HCT116 (cell line): ENCODE measurements around the gene SLCO2A1. TPM values are rescaled to one million over a fixed set of nuclear protein-coding genes. Genes with fewer than 3 reads are reported as not detected.

ENCODE experiments used
- ATAC-seq: fragments of 200-7000 bp; cut with Tn5 transposase; 2 replicates; pipeline ENCODE4 v1.9.1; 2020; ENCODE audit warnings: mild to moderate bottlenecking, moderate library complexity
- BruUV-seq: library from RNA; stranded (reverse); fragments of 400-500 nt; replicated peaks from 2 replicates; lab custom pipeline; 2021; lab: Mats Ljungman, UMichigan
- CTCF ChIA-PET: fragments of 300-600 bp; sonication (Branson Sonifier 250); formaldehyde crosslinking; loops from one replicate; lab custom pipeline; 2021; ENCODE audit warnings: antibody characterized with exemption; lab: Charles Lee
- POLR2A ChIA-PET: fragments of 300-600, 350-600 bp; sonication (Branson Sonifier 250); formaldehyde crosslinking; loops from one replicate; lab custom pipeline; 2021; ENCODE audit warnings: antibody characterized with exemption; lab: Charles Lee
- RAD21 ChIA-PET, 2 experiments: fragments of 300-600 bp; sonication (Branson Sonifier 250); formaldehyde crosslinking; loops; one replicate each; lab custom pipeline; 2023; ENCODE audit warnings: low total read pairs in 2 of 2; ENCODE audit not compliant: uncharacterized antibody in 2 of 2, unreplicated experiment in 2 of 2, low non-redundant PET in 1 of 2; lab: Charles Lee
- DNase-seq: peaks from one replicate; pipeline ENCODE4 v3.0.0-alpha.2; 2010; ENCODE audit warnings: low read depth, low spot score
- H2AFZ ChIP-seq: fragments of 200-600 bp; shearing (Covaris generic), sonication (generic); 2 replicates; pipeline ENCODE4 v1.6.1; 2017; ENCODE audit warnings: low read depth, mixed run types, mixed read lengths, antibody characterized with exemption, low read length; ENCODE audit not compliant: poor library complexity, severe bottlenecking
- H3K27ac ChIP-seq: 2 replicates; pipeline ENCODE4 v1.5.1; 2012; ENCODE audit warnings: low read depth, low read length
- H3K27me3 ChIP-seq: fragments of 200-600 bp; sonication (generic); 2 replicates; pipeline ENCODE4 v1.6.1; 2016; ENCODE audit warnings: mixed run types, low read length, mixed read lengths; ENCODE audit not compliant: insufficient read depth
- H3K36me3 ChIP-seq, 2 experiments: fragments of 200-500 bp in 1 of 2; fragments of 200-600 bp in 1 of 2; sonication (Bioruptor generic) in 1 of 2; sonication (generic) in 1 of 2; 2 replicates each; pipeline versions ENCODE4 v1.5.1 to v1.6.1; 2014 to 2016; ENCODE audit warnings: low read length in 2 of 2, inconsistent platforms in 1 of 2, mixed read lengths in 1 of 2, mixed run types in 1 of 2; ENCODE audit not compliant: insufficient read depth in 2 of 2, control insufficient read depth in 1 of 2
- H3K4me1 ChIP-seq, 2 experiments: fragments of 200-600 bp in 1 of 2; sonication (generic) in 1 of 2; 2 replicates each; pipeline versions ENCODE4 v1.5.1 to v1.6.1; 2012 to 2017; ENCODE audit warnings: low read length in 2 of 2, inconsistent platforms in 1 of 2, mild to moderate bottlenecking in 1 of 2, mixed read lengths in 1 of 2, mixed run types in 1 of 2, moderate library complexity in 1 of 2; ENCODE audit not compliant: insufficient read depth in 2 of 2, control insufficient read depth in 1 of 2
- H3K4me2 ChIP-seq: fragments of 200-600 bp; sonication (generic); 2 replicates; pipeline ENCODE4 v1.6.1; 2017; ENCODE audit warnings: mixed run types, low read length, mixed read lengths
- H3K4me3 ChIP-seq, 2 experiments: fragments of 200-600 bp in 1 of 2; sonication (generic) in 1 of 2; replicated peaks in 1 of 2; 2 replicates each; pipeline ENCODE4 v1.5.1; 2011 to 2016; ENCODE audit warnings: low read length in 2 of 2, control low read depth in 1 of 2, low read depth in 1 of 2, mild to moderate bottlenecking in 1 of 2, mixed read lengths in 1 of 2, mixed run types in 1 of 2
- H3K79me2 ChIP-seq: fragments of 200-600 bp; sonication (generic); 2 replicates; pipeline ENCODE4 v1.6.1; 2017; ENCODE audit warnings: mild to moderate bottlenecking, mixed run types, low read length, moderate library complexity, mixed read lengths; ENCODE audit not compliant: insufficient read depth
- H3K9ac ChIP-seq: fragments of 200-600 bp; sonication (generic); 2 replicates; pipeline ENCODE4 v1.6.1; 2016; ENCODE audit warnings: low read length, mixed read lengths
- H3K9me2 ChIP-seq: fragments of 200-600 bp; sonication (generic), shearing (Covaris generic); 2 replicates; pipeline ENCODE4 v1.6.1; 2017; ENCODE audit warnings: mixed run types, mild to moderate bottlenecking, moderate library complexity; ENCODE audit not compliant: insufficient read depth
- H3K9me3 ChIP-seq, 2 experiments: fragments of 200-500 bp in 1 of 2; fragments of 200-600 bp in 1 of 2; sonication (Bioruptor generic) in 1 of 2; sonication (generic) in 1 of 2; 2 replicates each; pipeline ENCODE4 v1.6.1; 2014 to 2017; ENCODE audit warnings: low read length in 2 of 2, mixed read lengths in 2 of 2, inconsistent platforms in 1 of 2, low read depth in 1 of 2, mild to moderate bottlenecking in 1 of 2, mixed run types in 1 of 2, moderate library complexity in 1 of 2; ENCODE audit not compliant: control insufficient read depth in 1 of 2, insufficient read depth in 1 of 2
- H4K20me1 ChIP-seq: fragments of 200-600 bp; sonication (generic), shearing (Covaris generic); 2 replicates; pipeline ENCODE4 v1.6.1; 2017; ENCODE audit warnings: mixed run types, mild to moderate bottlenecking, moderate library complexity; ENCODE audit not compliant: insufficient read depth
- EGR1 ChIP-seq: IDR thresholded peaks from 2 replicates; pipeline ENCODE4 v1.6.1; 2012; ENCODE audit warnings: low read depth
- ELF1 ChIP-seq: IDR thresholded peaks from 2 replicates; pipeline ENCODE4 v1.6.1; 2012; ENCODE audit warnings: low read depth, borderline replicate concordance
- EZH2phosphoT487 ChIP-seq: fragments of 200-600 bp; IDR thresholded peaks from 2 replicates; pipeline ENCODE4 v1.6.1; 2018; ENCODE audit warnings: antibody characterized with exemption, borderline replicate concordance
- POLR2AphosphoS5 ChIP-seq: IDR thresholded peaks from 2 replicates; pipeline ENCODE4 v1.6.1; 2011; ENCODE audit warnings: mild to moderate bottlenecking, low read depth, low read length, moderate library complexity
- ZNF274 ChIP-seq: fragments of 200-500 bp; sonication (Bioruptor generic); IDR thresholded peaks from 2 replicates; pipeline ENCODE4 v1.6.1; 2014; ENCODE audit warnings: mild to moderate bottlenecking, low read depth, low read length, inconsistent platforms
- intact Hi-C: fragments of 100-400 bp; cut with micrococcal nuclease; formaldehyde crosslinking; loops from 2 replicates; pipeline ENCODE4 v1.10.0; 2022
- total RNA-seq: library from RNA; stranded (reverse); gene quantifications from one replicate; pipeline ENCODE4 v1.2.1, GENCODE V29; 2021; ENCODE audit not compliant: unreplicated experiment
- TF ChIP-seq, protein P1 (sequence below): IDR thresholded peaks from 2 replicates; pipeline ENCODE4 v1.6.1; 2012
- TF ChIP-seq, protein P2 (sequence below): IDR thresholded peaks from 2 replicates; pipeline ENCODE4 v1.6.1; 2012; ENCODE audit warnings: low read depth

SLCO2A1 gene
- total RNA-seq, 1 experiment from 2014 or later, result 0.52 TPM

GRCh38 chr3:134044459-134044858, 14.7 kb upstream of the SLCO2A1 start:
- H3K79me2 ChIP-seq, result no peaks in the 10 kb centered on the region
- intact Hi-C loops, result no loop called here
- TF ChIP-seq ZNF274 (no peak), EGR1 (no peak), EZH2phosphoT487 (no peak), ELF1 (no peak), POLR2AphosphoS5 (no peak)
- TF ChIP-seq, protein P1, sequence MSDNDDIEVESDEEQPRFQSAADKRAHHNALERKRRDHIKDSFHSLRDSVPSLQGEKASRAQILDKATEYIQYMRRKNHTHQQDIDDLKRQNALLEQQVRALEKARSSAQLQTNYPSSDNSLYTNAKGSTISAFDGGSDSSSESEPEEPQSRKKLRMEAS, result no peak
- TF ChIP-seq, protein P2, sequence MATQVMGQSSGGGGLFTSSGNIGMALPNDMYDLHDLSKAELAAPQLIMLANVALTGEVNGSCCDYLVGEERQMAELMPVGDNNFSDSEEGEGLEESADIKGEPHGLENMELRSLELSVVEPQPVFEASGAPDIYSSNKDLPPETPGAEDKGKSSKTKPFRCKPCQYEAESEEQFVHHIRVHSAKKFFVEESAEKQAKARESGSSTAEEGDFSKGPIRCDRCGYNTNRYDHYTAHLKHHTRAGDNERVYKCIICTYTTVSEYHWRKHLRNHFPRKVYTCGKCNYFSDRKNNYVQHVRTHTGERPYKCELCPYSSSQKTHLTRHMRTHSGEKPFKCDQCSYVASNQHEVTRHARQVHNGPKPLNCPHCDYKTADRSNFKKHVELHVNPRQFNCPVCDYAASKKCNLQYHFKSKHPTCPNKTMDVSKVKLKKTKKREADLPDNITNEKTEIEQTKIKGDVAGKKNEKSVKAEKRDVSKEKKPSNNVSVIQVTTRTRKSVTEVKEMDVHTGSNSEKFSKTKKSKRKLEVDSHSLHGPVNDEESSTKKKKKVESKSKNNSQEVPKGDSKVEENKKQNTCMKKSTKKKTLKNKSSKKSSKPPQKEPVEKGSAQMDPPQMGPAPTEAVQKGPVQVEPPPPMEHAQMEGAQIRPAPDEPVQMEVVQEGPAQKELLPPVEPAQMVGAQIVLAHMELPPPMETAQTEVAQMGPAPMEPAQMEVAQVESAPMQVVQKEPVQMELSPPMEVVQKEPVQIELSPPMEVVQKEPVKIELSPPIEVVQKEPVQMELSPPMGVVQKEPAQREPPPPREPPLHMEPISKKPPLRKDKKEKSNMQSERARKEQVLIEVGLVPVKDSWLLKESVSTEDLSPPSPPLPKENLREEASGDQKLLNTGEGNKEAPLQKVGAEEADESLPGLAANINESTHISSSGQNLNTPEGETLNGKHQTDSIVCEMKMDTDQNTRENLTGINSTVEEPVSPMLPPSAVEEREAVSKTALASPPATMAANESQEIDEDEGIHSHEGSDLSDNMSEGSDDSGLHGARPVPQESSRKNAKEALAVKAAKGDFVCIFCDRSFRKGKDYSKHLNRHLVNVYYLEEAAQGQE, result no peak
- TF ChIP-seq, all 23 proteins: peak for 0
- Histone ChIP-seq H4K20me1 (no peaks in the 10 kb centered on the region), H3K36me3 (no peaks in the 10 kb centered on the region), H3K27me3 (no peaks in the 10 kb centered on the region), H3K9ac (no peak overlapping the region), H2AFZ (no peak overlapping the region), H3K4me1 (peaks cover 0 to 5% of the 10 kb centered on the region in 2 experiments; a peak in 2 of 4 replicates), H3K9me3 (no peaks in the 10 kb centered on the region), H3K4me2 (no peak overlapping the region), H3K4me3 (no peak overlapping the region), H3K27ac (no peak overlapping the region), H3K9me2 (no peaks in the 10 kb centered on the region)
- no peak for ATAC-seq
- ChIA-PET CTCF (no interaction called here), POLR2A (no interaction called here), RAD21 (no interaction called here)
- no TSS peak for BruUV-seq
- DNase-seq, result no peak
